Endometrial microvascular endothelial cells (primary cell): Measurements from ENCODE around the gene SLC1A7. TPM values are rescaled to one million over a fixed set of nuclear protein-coding genes. Genes with fewer than 3 reads are reported as not detected.

Experiments used
- in situ Hi-C: cut with HindIII; loops from 2 replicates; pipeline ENCODE4 v1.10.0; 2017; ENCODE audit warnings: low sequenced_read_pairs, low pct_unique_long_range_greater_than_20kb; ENCODE audit errors: inconsistent ontology term
- total RNA-seq: library from RNA; depleted of rRNA; stranded (reverse); fragments of >200 nt; gene quantifications from one replicate; pipeline ENCODE4 v1.2.3, GENCODE V29; 2015; ENCODE audit errors: inconsistent ontology term

The SLC1A7 gene
- total RNA-seq, 1 donor from 2014 or later: not detected

- in situ Hi-C loops: no loop called here
Observed at GRCh38 chr1:53163291-53163768, 20.9 kb upstream of the SLC1A7 start.

- in situ Hi-C loops: no loop called here
Observed at GRCh38 chr1:53162621-53163020, 20.2 kb upstream of the SLC1A7 start.

- in situ Hi-C loops: no loop called here
Observed at GRCh38 chr1:53160924-53161378, 18.5 kb upstream of the SLC1A7 start.

GRCh38 chr1:53158900-53159299 lies 16.5 kb upstream of the SLC1A7 start:
- in situ Hi-C loops: no loop called here

GRCh38 chr1:53156783-53157182 lies 14.3 kb upstream of the SLC1A7 start:
- in situ Hi-C loops: no loop called here

- in situ Hi-C loops: no loop called here
Observed at GRCh38 chr1:53155945-53156344, 13.5 kb upstream of the SLC1A7 start.

- in situ Hi-C loops: no loop called here
Observed at GRCh38 chr1:53155534-53155933, 13.1 kb upstream of the SLC1A7 start.

- in situ Hi-C loops: no loop called here
Observed at GRCh38 chr1:53154859-53155438, 12.5 kb upstream of the SLC1A7 start.

- in situ Hi-C loops: no loop called here
Observed at GRCh38 chr1:53153752-53154151, 11.3 kb upstream of the SLC1A7 start.

- in situ Hi-C loops: no loop called here
Observed at GRCh38 chr1:53148123-53148522, 5.7 kb upstream of the SLC1A7 start.

- in situ Hi-C loops: no loop called here
Observed at GRCh38 chr1:53147174-53147573, 4.7 kb upstream of the SLC1A7 start.

- in situ Hi-C loops: no loop called here
Observed at GRCh38 chr1:53145942-53146708, 3.7 kb upstream of the SLC1A7 start.

GRCh38 chr1:53145619-53145941 lies 3.1 kb upstream of the SLC1A7 start:
- in situ Hi-C loops: no loop called here

- in situ Hi-C loops: no loop called here
Observed at GRCh38 chr1:53145051-53145600, 2.7 kb upstream of the SLC1A7 start.

- in situ Hi-C loops: no loop called here
Observed at GRCh38 chr1:53144201-53144600, 1.8 kb upstream of the SLC1A7 start.

- in situ Hi-C loops: no loop called here
Observed at GRCh38 chr1:53143527-53143926, 1.1 kb upstream of the SLC1A7 start.

GRCh38 chr1:53141487-53142055 lies 867 bp downstream of the SLC1A7 start:
- in situ Hi-C loops: no loop called here

- in situ Hi-C loops: no loop called here
Observed at GRCh38 chr1:53140451-53140850, 2.0 kb downstream of the SLC1A7 start.

- in situ Hi-C loops: no loop called here
Observed at GRCh38 chr1:53139951-53140361, 2.5 kb downstream of the SLC1A7 start.
